Dendritic cell treated with granulocyte-macrophage colony-stimulating factor and Interleukin-4, amounts not matched to agents 40 ng/mL and 50 ng/mL, for 4 days (primary cell): ENCODE data around the gene ASPDH.

Experiments used
- H3K27ac Mint-ChIP-seq: one replicate; pipeline ENCODE4 v1.8.0; 2022; ENCODE audit warnings: mild to moderate bottlenecking, mixed read lengths
- H3K27me3 Mint-ChIP-seq: one replicate; pipeline ENCODE4 v1.8.0; 2022; ENCODE audit warnings: mild to moderate bottlenecking, mixed read lengths
- H3K36me3 Mint-ChIP-seq: one replicate; pipeline ENCODE4 v1.8.0; 2022; ENCODE audit warnings: low read depth, mixed read lengths
- H3K4me1 Mint-ChIP-seq: one replicate; pipeline ENCODE4 v1.8.0; 2022; ENCODE audit warnings: low read depth, mixed read lengths
- H3K4me3 Mint-ChIP-seq: one replicate; pipeline ENCODE4 v1.8.0; 2022; ENCODE audit warnings: mild to moderate bottlenecking, moderate library complexity, mixed read lengths
- H3K9me3 Mint-ChIP-seq: one replicate; pipeline ENCODE4 v1.8.0; 2022; ENCODE audit warnings: mixed read lengths
- intact Hi-C: fragments of 100-400 bp; cut with micrococcal nuclease; formaldehyde crosslinking; loops from one replicate; pipeline ENCODE4 v1.15.0; 2022

The ASPDH gene

DNA sequence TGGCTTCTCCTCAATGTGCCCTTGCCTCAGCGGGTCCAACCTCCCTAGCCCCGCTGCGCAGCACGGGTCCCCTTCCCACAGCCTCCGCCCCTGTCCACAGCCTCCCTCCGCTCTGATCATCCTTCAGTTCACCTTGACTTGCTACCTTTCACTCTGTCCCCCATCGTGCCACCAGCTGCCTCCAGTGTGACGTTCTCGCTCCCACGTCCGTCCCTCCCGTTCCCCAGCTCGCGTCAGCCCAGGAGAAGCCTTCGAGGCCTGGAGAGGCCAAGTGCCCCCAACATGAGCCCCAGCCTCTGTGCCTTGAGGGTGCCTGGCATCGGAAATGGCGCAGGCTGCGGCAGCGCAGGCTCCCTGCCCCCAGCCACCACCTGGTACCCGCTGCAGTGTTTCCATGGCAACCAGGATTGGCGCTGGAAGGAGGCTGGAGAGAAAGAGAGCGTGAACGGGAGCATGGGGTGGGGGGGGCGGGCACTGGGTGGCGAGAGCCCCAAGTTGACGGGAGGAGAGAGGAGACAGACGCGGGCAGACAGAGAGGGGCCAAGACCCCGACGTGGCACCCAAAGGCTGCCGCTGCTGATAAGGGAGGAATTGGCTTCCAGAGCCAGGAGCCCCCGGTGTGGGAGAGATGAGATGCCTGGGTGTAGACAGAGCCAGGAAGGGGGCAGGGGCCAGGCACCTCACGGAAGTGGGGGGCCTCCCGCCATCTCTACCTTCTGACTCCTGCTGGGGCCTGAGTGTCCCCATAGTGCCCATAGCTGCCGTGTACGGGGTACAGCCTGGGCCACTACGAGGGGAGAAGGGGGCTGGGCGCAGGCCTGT lies 844 bp upstream of the ASPDH start:
- H3K27me3 Mint-ChIP-seq = peaks cover 38% of the 10 kb centered on the region
- H3K36me3 Mint-ChIP-seq = peaks cover 11% of the 10 kb centered on the region
- no peak overlapping the region for H3K4me3 Mint-ChIP-seq
- no peaks in the 10 kb centered on the region for H3K9me3 Mint-ChIP-seq
- H3K4me1 Mint-ChIP-seq = peaks cover 18% of the 10 kb centered on the region
- H3K27ac Mint-ChIP-seq = no peak overlapping the region
- intact Hi-C loops = no loop called here

DNA sequence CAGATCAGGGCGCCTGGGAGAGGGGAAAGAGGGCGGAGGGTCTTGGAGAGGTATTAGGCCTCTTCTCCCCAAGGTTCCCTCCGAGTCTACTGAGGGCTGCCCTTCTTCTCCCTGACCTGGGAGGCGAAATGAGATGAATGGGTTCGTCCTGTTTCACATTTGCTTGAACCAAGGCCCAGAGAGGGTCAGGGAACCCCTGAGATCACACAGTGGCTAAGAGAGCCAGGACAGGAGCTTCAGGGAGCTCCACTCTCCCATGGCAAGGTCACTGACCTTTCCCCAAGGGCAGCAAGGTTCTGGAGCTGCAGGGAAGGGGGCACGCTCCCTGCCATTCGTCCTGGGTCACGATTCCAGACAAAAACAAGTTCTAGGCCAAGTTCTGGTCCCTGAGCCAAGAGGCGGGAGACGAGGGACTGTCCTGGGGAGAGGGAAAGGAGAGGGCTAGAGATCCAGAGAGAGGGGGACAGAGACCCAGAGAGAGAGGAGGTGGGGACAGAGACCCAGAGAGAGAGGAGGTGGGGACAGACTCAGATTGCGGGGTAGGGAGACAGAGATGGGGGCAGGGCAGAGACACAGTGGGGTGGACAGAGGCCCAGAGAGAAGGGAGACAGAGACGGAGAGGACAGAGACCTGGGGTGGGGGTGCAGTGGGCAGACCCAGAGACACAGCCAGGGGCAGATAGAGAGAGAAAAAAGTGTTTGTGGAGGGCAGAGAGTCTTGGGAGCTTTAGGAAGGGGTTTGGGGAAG lies 541 bp downstream of the ASPDH start:
- peaks cover 32% of the 10 kb centered on the region for H3K27me3 Mint-ChIP-seq
- intact Hi-C loops = no loop called here
- H3K36me3 Mint-ChIP-seq = peaks cover 25% of the 10 kb centered on the region
- no peak overlapping the region for H3K4me3 Mint-ChIP-seq
- H3K27ac Mint-ChIP-seq = peak overlapping the region; percentile 68
- H3K9me3 Mint-ChIP-seq = no peaks in the 10 kb centered on the region
- H3K4me1 Mint-ChIP-seq = peaks cover 30% of the 10 kb centered on the region

- Mint-ChIP-seq H3K27me3 (peaks cover 32% of the 10 kb centered on the region), H3K4me3 (peak overlapping the region; percentile 72), H3K9me3 (no peaks in the 10 kb centered on the region), H3K36me3 (peaks cover 33% of the 10 kb centered on the region), H3K4me1 (peaks cover 36% of the 10 kb centered on the region), H3K27ac (peak overlapping the region; percentile 84)
- intact Hi-C loops = no loop called here
These were observed 1.4 kb downstream of the ASPDH start for GRCh38 chr19:50512112-50512998.

DNA sequence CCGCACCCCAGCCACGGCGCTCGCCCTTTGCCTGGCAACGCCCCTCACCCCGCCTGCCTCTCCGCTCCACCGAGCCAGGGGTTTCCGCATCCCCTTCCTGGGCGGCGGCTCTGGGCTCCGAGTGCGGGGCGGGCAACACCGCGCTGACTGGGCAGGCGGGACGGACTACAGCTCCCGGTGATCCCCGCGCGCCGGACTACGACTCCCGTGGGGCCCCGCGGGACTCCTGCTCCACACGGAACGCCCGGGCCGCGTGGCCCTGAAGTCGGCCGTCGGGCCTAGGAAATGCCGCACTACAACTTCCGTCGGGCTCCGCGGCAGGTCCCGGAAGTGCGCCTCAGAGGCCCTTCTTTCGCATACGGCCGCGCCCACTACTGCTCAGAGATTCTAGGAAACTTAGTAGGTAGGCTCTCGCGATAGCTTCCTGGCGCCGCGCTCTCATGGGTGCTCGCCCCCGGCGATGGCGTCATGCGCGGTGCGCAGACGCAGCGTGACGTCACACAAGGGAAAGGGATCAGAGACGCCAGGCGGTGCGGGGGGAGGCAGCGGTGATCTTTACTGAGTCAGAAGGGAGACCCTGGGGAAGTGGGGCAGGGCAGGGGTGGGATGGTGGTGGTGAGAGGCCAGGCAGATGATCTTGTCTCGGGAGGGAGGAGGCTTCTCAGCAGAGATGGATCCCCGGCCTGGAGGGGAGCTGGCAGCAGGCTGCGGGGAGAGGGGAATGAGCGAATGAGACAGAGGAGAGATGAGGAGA lies 2.5 kb downstream of the ASPDH start, which contains the start of gene JOSD2:
Gene JOSD2, minus strand, starts transcription at position 123 of the 754 bp plus-strand sequence. CDS start 760 bp downstream, outside the sequence.
- Mint-ChIP-seq H3K9me3 (no peaks in the 10 kb centered on the region), H3K36me3 (peaks cover 44% of the 10 kb centered on the region), H3K4me3 (peak within 1 kb of the TSS; percentile 72), H3K27me3 (peaks cover 28% of the 10 kb centered on the region), H3K4me1 (peaks cover 42% of the 10 kb centered on the region), H3K27ac (peak within 1 kb of the TSS; percentile 84)
- intact Hi-C loops = loop anchor here (1.0 kb wide), 1 partner anchor 35 kb away; the partner anchor contains the start of genes EMC10 and GARIN5A

- Mint-ChIP-seq H3K4me3 (peak overlapping the region; percentile 72), H3K36me3 (peaks cover 50% of the 10 kb centered on the region), H3K27ac (peak overlapping the region; percentile 84), H3K27me3 (peaks cover 22% of the 10 kb centered on the region), H3K9me3 (no peaks in the 10 kb centered on the region), H3K4me1 (peaks cover 42% of the 10 kb centered on the region)
- intact Hi-C loops = loop anchor here (1.0 kb wide), 1 partner anchor 34 kb away; the partner anchor contains the start of genes EMC10 and GARIN5A
These were observed 3.0 kb downstream of the ASPDH start for GRCh38 chr19:50510700-50511068.

DNA sequence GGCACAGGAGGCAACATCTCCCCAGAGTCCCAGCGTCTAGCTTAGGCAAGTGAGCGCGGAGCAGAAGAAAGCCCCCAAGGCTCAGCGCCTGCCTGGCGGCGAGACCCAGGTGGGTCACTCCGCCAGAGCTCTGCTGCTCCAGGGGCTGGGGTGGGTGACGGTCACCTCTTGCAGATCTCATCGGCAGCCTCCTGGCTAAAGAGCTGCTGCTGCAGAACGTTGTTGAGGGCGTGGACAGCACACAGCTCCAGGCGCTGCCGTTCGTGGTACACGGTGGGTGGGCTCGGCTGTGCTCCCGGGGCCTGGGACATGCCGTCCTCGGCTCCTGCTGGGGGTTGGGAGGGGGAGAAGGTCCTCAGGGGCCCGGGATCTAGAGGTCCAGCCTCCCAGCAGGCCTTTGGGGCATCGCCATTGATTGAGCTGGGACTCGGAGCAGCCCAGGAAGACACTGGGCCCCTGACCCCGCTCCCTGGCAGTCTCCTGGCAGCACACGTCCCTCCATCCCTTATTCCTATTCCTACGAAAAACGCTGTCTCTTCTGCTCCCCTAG lies 3.5 kb downstream of the ASPDH start:
- H3K9me3 Mint-ChIP-seq = no peaks in the 10 kb centered on the region
- intact Hi-C loops = no loop called here
- H3K27ac Mint-ChIP-seq = peak overlapping the region; percentile 84
- peaks cover 53% of the 10 kb centered on the region for H3K36me3 Mint-ChIP-seq
- H3K4me1 Mint-ChIP-seq = peaks cover 42% of the 10 kb centered on the region
- peak overlapping the region; percentile 72 for H3K4me3 Mint-ChIP-seq
- peaks cover 18% of the 10 kb centered on the region for H3K27me3 Mint-ChIP-seq

DNA sequence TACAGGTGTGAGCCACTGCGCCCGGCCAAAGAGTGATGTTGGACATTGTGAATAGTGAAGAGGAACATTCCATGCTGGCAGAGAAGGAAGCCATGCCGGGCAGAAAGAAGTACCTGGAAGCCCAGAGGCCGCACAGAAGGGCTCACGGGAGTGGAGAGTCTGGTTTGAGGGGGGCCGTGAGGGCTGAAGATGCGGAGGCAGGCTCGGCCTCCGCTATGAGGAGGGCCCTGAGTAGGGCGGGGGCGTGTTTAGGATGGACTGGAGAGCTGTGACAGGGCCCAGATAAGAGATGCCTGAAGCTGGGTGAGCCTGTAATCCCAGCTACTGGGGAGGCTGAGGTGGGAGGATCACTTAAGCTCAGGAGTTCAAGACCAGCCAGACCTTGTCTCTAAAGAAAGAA lies 4.3 kb downstream of the ASPDH start:
- H3K4me3 Mint-ChIP-seq = no peak overlapping the region
- peaks cover 53% of the 10 kb centered on the region for H3K36me3 Mint-ChIP-seq

GRCh38 chr19:50508843-50509190 lies 4.9 kb downstream of the ASPDH start:
- H3K4me1 Mint-ChIP-seq = peaks cover 42% of the 10 kb centered on the region
- H3K27me3 Mint-ChIP-seq = peaks cover 6% of the 10 kb centered on the region
- no peak overlapping the region for H3K4me3 Mint-ChIP-seq
- no peaks in the 10 kb centered on the region for H3K9me3 Mint-ChIP-seq
- H3K27ac Mint-ChIP-seq = peak overlapping the region; percentile 8
- peaks cover 53% of the 10 kb centered on the region for H3K36me3 Mint-ChIP-seq
- intact Hi-C loops = no loop called here

More for the DNA sequence above, 4.3 kb downstream of the ASPDH start:
- Mint-ChIP-seq H3K4me1 (peaks cover 42% of the 10 kb centered on the region), H3K27ac (no peak overlapping the region), H3K27me3 (peaks cover 11% of the 10 kb centered on the region), H3K9me3 (no peaks in the 10 kb centered on the region)
- intact Hi-C loops = no loop called here

DNA sequence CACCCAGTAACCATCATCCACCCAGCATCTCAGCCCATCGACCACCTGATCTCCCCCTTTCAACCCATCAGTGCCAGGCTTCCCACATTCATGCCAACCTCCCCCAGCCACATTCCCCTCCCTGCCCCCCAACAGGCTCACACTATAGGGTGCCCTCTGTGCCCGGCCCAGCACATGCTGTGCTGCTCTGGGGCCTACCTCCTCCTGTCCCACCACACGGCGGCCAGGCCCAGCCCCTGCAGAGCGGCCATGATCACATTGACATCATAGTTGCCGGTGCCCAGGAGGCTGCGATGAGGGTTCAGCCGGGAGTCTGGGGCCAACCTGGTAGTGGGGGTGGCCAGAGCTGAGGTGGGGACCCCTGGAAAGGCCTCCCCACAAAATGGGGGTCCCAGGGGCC lies 6.3 kb downstream of the ASPDH start:
- Mint-ChIP-seq H3K27me3 (no peaks in the 10 kb centered on the region), H3K9me3 (no peaks in the 10 kb centered on the region), H3K36me3 (peaks cover 53% of the 10 kb centered on the region), H3K4me1 (peaks cover 42% of the 10 kb centered on the region), H3K4me3 (no peak overlapping the region), H3K27ac (no peak overlapping the region)
- intact Hi-C loops = no loop called here

DNA sequence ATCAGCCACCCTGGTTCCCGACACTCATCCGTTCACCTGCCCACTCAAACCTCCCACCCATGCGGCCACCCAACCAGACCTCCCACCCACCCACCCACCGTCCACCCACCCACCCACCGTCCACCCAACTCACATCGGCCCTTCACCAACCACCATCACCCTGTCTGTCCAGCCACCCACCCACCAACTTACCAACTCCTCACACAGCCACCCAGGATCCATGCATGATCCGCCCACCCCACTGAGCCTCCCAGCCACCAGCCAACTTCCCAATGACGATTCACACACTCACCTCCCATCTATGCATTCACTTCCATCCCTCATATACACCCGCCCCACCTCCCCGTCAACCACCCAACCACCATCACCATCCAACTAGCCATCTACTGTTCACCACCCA lies 7.0 kb downstream of the ASPDH start:
- H3K9me3 Mint-ChIP-seq = no peaks in the 10 kb centered on the region
- H3K27me3 Mint-ChIP-seq = no peaks in the 10 kb centered on the region
- H3K27ac Mint-ChIP-seq = no peak overlapping the region
- H3K4me1 Mint-ChIP-seq = peaks cover 41% of the 10 kb centered on the region
- peaks cover 53% of the 10 kb centered on the region for H3K36me3 Mint-ChIP-seq
- intact Hi-C loops = no loop called here
- no peak overlapping the region for H3K4me3 Mint-ChIP-seq

DNA sequence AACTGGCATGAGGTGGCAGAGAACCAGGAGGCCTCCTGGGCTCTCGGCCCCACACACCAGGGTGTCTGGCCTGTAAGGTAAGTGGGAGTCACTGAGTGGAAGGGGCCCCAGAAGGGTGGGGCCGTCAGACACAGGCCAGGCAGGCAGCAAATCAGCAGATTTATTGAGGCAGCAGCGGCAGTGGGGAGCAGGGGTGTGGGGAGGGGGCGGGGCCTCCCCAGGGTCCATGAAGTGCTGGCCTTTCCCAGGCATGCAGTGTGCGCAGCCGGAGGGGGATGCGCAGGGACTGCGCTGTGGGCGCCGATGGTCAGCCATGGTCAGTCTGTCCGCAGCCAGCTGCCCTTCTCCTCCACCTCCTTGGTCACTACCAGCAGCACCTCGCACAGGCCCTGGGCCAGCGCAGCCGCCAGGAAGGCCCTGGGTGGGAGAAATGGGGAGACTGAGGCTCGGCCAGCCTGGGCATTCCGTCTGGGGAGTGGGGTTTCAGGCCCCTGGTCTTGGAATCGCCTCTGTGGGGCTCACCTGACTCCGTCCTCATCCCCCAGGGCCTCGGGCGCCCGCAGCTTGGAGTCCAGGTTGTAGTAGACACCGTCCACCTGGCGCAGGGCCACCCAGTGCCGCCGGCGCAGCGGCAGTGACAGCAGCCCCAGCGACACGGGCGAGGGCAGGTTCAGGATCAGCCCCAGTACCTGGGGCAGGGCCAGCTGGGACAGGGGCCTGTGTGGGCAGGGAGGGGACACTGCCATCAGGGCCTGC lies 7.7 kb downstream of the ASPDH start:
- Mint-ChIP-seq H3K4me1 (peaks cover 34% of the 10 kb centered on the region), H3K27ac (no peak overlapping the region)

More for the DNA sequence above, 7.7 kb downstream of the ASPDH start:
- no peaks in the 10 kb centered on the region for H3K9me3 Mint-ChIP-seq
- H3K36me3 Mint-ChIP-seq = peaks cover 50% of the 10 kb centered on the region
- intact Hi-C loops = no loop called here
- H3K4me3 Mint-ChIP-seq = no peak overlapping the region
- no peaks in the 10 kb centered on the region for H3K27me3 Mint-ChIP-seq
